A549 (cell line): ENCODE data around the gene IGLL1. TPM values are rescaled to one million over a fixed set of nuclear protein-coding genes. Genes with fewer than 3 reads are reported as not detected.

Experiments used
- ATAC-seq, 2 experiments: fragments of 200-7000 bp in 1 of 2; fragments of >200 bp in 1 of 2; cut with Nextera tagmentation in 1 of 2; cut with Tn5 transposase in 1 of 2; 3 replicates each; pipeline versions ENCODE4 v1.8.0 to v1.9.1; 2018 to 2020; ENCODE audit warnings: mild to moderate bottlenecking in 1 of 2, moderate library complexity in 1 of 2
- CTCF ChIA-PET: fragments of 300-600 bp; sonication (Branson Sonifier 250); formaldehyde crosslinking; extraction: SDS; loops from one replicate; lab custom pipeline; 2021; ENCODE audit warnings: antibody characterized with exemption, inconsistent platforms; lab: Yijun Ruan, JAX
- POLR2A ChIA-PET: fragments of 350-600 bp; formaldehyde crosslinking; extraction: SDS; loops from one replicate; lab custom pipeline; 2021; ENCODE audit warnings: antibody characterized with exemption, inconsistent platforms; lab: Yijun Ruan, JAX
- DNase-seq, 2 experiments: peaks; one replicate each; pipeline versions ENCODE4 v3.0.0 to v3.0.0-alpha.2; 2011 to 2016; ENCODE audit warnings: low read depth in 1 of 2, low spot score in 1 of 2
- FAIRE-seq: peaks from 2 replicates; lab custom pipeline; 2011; peaks lifted over from hg19 to GRCh38; lab: Jason Lieb, UNC
- H3K27ac ChIP-seq, 2 experiments: fragments of >200 bp; sonication (Bioruptor Twin); formaldehyde crosslinking; 3 replicates each; pipeline ENCODE4 v1.5.1; 2016 to 2017
- H3K4me1 ChIP-seq: fragments of >200 bp; sonication (Bioruptor Twin); formaldehyde crosslinking; 3 replicates; pipeline ENCODE4 v1.6.1; 2016
- H3K4me2 ChIP-seq: fragments of >200 bp; sonication (Bioruptor Twin); formaldehyde crosslinking; 3 replicates; pipeline ENCODE4 v1.6.1; 2016
- H3K4me3 ChIP-seq: fragments of >200 bp; sonication (Bioruptor Twin); formaldehyde crosslinking; 3 replicates; pipeline ENCODE4 v1.5.1; 2016
- H3K9me3 ChIP-seq: fragments of >200 bp; sonication (Bioruptor Twin); formaldehyde crosslinking; 3 replicates; pipeline ENCODE4 v1.6.1; 2016
- CHD4 ChIP-seq: fragments of 200-600 bp; sonication (generic); IDR thresholded peaks from 2 replicates; pipeline ENCODE4 v1.6.1; 2016; ENCODE audit warnings: antibody characterized with exemption, mild to moderate bottlenecking, borderline replicate concordance
- CTCF ChIP-seq: fragments of >200 bp; sonication (Bioruptor Twin); formaldehyde crosslinking; IDR thresholded peaks from 3 replicates; pipeline ENCODE4 v1.5.1; 2016
- EHF ChIP-seq: fragments of 250-450 bp; sonication (Bioruptor Pico); IDR thresholded peaks from 2 replicates; pipeline ENCODE4 v1.5.0; 2020; ENCODE audit warnings: mild to moderate bottlenecking
- EP300 ChIP-seq, 2 experiments: fragments of >200 bp; sonication (Bioruptor Twin); formaldehyde crosslinking; IDR thresholded peaks; 2 replicates in 1 of 2; 3 replicates in 1 of 2; pipeline ENCODE4 v1.6.1; 2016 to 2017
- ESRRA ChIP-seq: fragments of 150-350 bp; IDR thresholded peaks from 2 replicates; pipeline ENCODE4 v1.6.1; 2014; ENCODE audit warnings: mild to moderate bottlenecking, low read length, borderline replicate concordance
- FOSL2 ChIP-seq, 2 experiments: fragments of 450-650 bp in 1 of 2; fragments of >200 bp in 1 of 2; sonication (Bioruptor Twin) in 1 of 2; formaldehyde crosslinking; IDR thresholded peaks; 2 replicates each; pipeline versions ENCODE4 v1.5.0 to v1.6.1; 2016 to 2020; ENCODE audit warnings: mild to moderate bottlenecking in 1 of 2, moderate library complexity in 1 of 2
- FOXS1 ChIP-seq: fragments of 250-450 bp; sonication (Bioruptor Pico); IDR thresholded peaks from 2 replicates; pipeline ENCODE4 v1.5.0; 2020; ENCODE audit warnings: mild to moderate bottlenecking, moderate library complexity
- GATA3 ChIP-seq: IDR thresholded peaks from 2 replicates; pipeline ENCODE4 v1.6.1; 2012; ENCODE audit warnings: borderline replicate concordance
- HMGXB4 ChIP-seq: fragments of 250-450 bp; sonication (Bioruptor Pico); IDR thresholded peaks from 2 replicates; pipeline ENCODE4 v1.5.0; 2021; ENCODE audit warnings: mild to moderate bottlenecking, moderate library complexity, borderline replicate concordance
- HOXA7 ChIP-seq: fragments of 250-450 bp; sonication (Bioruptor Pico); IDR thresholded peaks from 2 replicates; pipeline ENCODE4 v1.5.0; 2020; ENCODE audit warnings: mild to moderate bottlenecking, moderate library complexity
- HOXB5 ChIP-seq: fragments of 250-450 bp; sonication (Bioruptor Pico); IDR thresholded peaks from 2 replicates; pipeline ENCODE4 v1.5.0; 2020; ENCODE audit warnings: mild to moderate bottlenecking, moderate library complexity
- JUN ChIP-seq, 2 experiments: fragments of >200 bp; sonication (Bioruptor Twin); formaldehyde crosslinking; IDR thresholded peaks; 2 replicates in 1 of 2; 3 replicates in 1 of 2; pipeline ENCODE4 v1.6.1; 2016 to 2017
- JUNB ChIP-seq: fragments of >200 bp; sonication (Bioruptor Twin); formaldehyde crosslinking; IDR thresholded peaks from 2 replicates; pipeline ENCODE4 v1.6.1; 2016
- KDM1A ChIP-seq: fragments of 200-600 bp; sonication (generic); IDR thresholded peaks from 2 replicates; pipeline ENCODE4 v1.6.1; 2016; ENCODE audit warnings: low read depth, mild to moderate bottlenecking
- NFE2L2 ChIP-seq: fragments of 150-350 bp; conservative IDR thresholded peaks from 2 replicates; pipeline ENCODE4 v1.6.1; 2014; ENCODE audit warnings: low read length
- NPAS2 ChIP-seq: fragments of 250-450 bp; sonication (Bioruptor Pico); IDR thresholded peaks from 2 replicates; pipeline ENCODE4 v1.8.0; 2022; ENCODE audit warnings: mild to moderate bottlenecking, moderate library complexity, borderline replicate concordance
- NR3C1 ChIP-seq: fragments of >200 bp; sonication (Bioruptor Twin); formaldehyde crosslinking; IDR thresholded peaks from 3 replicates; pipeline ENCODE4 v1.6.1; 2017
- PBX3 ChIP-seq: IDR thresholded peaks from 2 replicates; pipeline ENCODE4 v1.6.1; 2012
- POLR2A ChIP-seq: IDR thresholded peaks from 2 replicates; pipeline ENCODE4 v1.6.1; 2012; ENCODE audit warnings: mild to moderate bottlenecking, low read length
- RAD21 ChIP-seq, 2 experiments: fragments of >200 bp in 1 of 2; sonication (Bioruptor Twin) in 1 of 2; formaldehyde crosslinking in 1 of 2; IDR thresholded peaks in 1 of 2; conservative IDR thresholded peaks in 1 of 2; 2 replicates in 1 of 2; 3 replicates in 1 of 2; pipeline ENCODE4 v1.6.1; 2012 to 2018; ENCODE audit warnings: inconsistent platforms in 1 of 2
- RARB ChIP-seq: fragments of 250-450 bp; sonication (Bioruptor Pico); IDR thresholded peaks from 2 replicates; pipeline ENCODE4 v1.8.0; 2021; ENCODE audit warnings: mild to moderate bottlenecking, moderate library complexity
- RCOR1 ChIP-seq: fragments of 150-350 bp; IDR thresholded peaks from 2 replicates; pipeline ENCODE4 v1.6.1; 2014; ENCODE audit warnings: antibody characterized with exemption, low read length, low read depth
- TP53 ChIP-seq: fragments of 250-450 bp; sonication (Bioruptor Pico); IDR thresholded peaks from 2 replicates; pipeline ENCODE4 v1.5.0; 2021; ENCODE audit warnings: mild to moderate bottlenecking, moderate library complexity
- ZFP36 ChIP-seq: fragments of 450-650 bp; IDR thresholded peaks from 2 replicates; pipeline ENCODE4 v1.6.1; 2014; ENCODE audit warnings: borderline replicate concordance; ENCODE audit not compliant: partially characterized antibody
- ZNF302 ChIP-seq: fragments of 250-450 bp; sonication (Bioruptor Pico); IDR thresholded peaks from 2 replicates; pipeline ENCODE4 v1.9.0; 2021; ENCODE audit warnings: inconsistent platforms, mild to moderate bottlenecking, moderate library complexity
- ZSCAN20 ChIP-seq: fragments of 250-450 bp; sonication (Bioruptor Pico); IDR thresholded peaks from 2 replicates; pipeline ENCODE4 v1.8.0; 2022; ENCODE audit warnings: mild to moderate bottlenecking, moderate library complexity
- WGBS: methylation state at CpG from one replicate; pipeline ENCODE4 v1.1.6; 2017; ENCODE audit errors: missing lambda C conversion rate; 5-methylcytosine and 5-hydroxymethylcytosine counted together
- polyA plus RNA-seq, 4 experiments: library from polyadenylated mRNA; depleted of rRNA in 3 of 4; stranded (reverse); fragments of >200 nt; fragmentation: RNase III in 1 of 4; extraction: RNeasy Plus Mini Kit Qiagen cat#74134 plus additional on column Dnase treatment in 1 of 4; gene quantifications; 2 replicates in 3 of 4; 3 replicates in 1 of 4; pipeline ENCODE4 v1.2.3, GENCODE V29; 2011 to 2017
- TF ChIP-seq, protein P1 (sequence below): IDR thresholded peaks from 2 replicates; pipeline ENCODE4 v1.6.1; 2012
- TF ChIP-seq, protein P2 (sequence below): IDR thresholded peaks from 2 replicates; pipeline ENCODE4 v1.6.1; 2012; ENCODE audit warnings: low read depth, borderline replicate concordance

IGLL1 gene
- polyA plus RNA-seq, 2 of the 4 experiments (the other 2 are of a cell fraction) = not detected

DNA sequence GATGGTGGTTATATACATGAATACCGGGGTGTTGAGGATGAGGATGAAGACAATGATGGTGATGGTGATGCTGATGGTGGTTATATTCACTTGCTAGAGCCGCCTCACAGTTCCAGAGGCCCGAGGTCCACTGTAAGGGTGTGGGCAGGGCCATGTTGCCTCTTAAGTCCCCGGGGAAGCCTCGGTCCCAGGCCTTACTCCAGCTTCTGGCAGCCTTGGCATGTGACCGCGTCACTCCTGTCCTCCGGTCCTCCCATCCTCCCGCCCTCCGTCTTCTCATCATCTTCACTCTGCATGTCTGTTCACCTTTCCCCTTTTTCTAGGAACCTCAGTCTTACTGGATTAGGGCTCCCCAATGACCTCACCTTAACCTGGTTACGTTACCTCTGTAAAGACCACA is 54.6 kb downstream of the IGLL1 start:
- no peak for ATAC-seq
- ChIA-PET CTCF (no interaction called here), POLR2A (no interaction called here)
- H3K9me3 ChIP-seq = no peaks in the 10 kb centered on the region
- no peak for DNase-seq
- H3K4me2 ChIP-seq = no peak overlapping the region
- H3K27ac ChIP-seq = no peak overlapping the region
- H3K4me3 ChIP-seq = no peak overlapping the region
- no peak for TF ChIP-seq JUNB
- TF ChIP-seq POLR2A = no peak
- TF ChIP-seq KDM1A = no peak
- TF ChIP-seq EHF (CRISPR knock-in tag) = no peak
- TF ChIP-seq CTCF = no peak
- no peak for TF ChIP-seq FOXS1
- no peak for FAIRE-seq
- 92% methylated on average over 11 of the region's 11 CpGs for WGBS
- peaks cover 18% of the 10 kb centered on the region for H3K4me1 ChIP-seq

- FAIRE-seq = no peak
- CTCF ChIA-PET = no interaction called here
- no peak for ATAC-seq
These were observed 55.9 kb downstream of the IGLL1 start for GRCh38 chr22:23524226-23524625.

GRCh38 chr22:23523713-23524112 is 56.4 kb downstream of the IGLL1 start:
- CTCF ChIA-PET = interaction anchor here (0.7 kb wide), 1 partner anchor 18 kb away, joined by 3 read pairs; no protein-coding TSS in a partner anchor
- no peak for TF ChIP-seq HOXA7 (CRISPR knock-in tag)
- no peak for TF ChIP-seq NFE2L2
- TF ChIP-seq RAD21 (conservative IDR thresholded peaks at IDR 0.05 in 1 of 2, IDR thresholded peaks at IDR 0.05 in 1 of 2) = no peak
- no peak for TF ChIP-seq GATA3
- TF ChIP-seq, protein P1, sequence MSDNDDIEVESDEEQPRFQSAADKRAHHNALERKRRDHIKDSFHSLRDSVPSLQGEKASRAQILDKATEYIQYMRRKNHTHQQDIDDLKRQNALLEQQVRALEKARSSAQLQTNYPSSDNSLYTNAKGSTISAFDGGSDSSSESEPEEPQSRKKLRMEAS = no peak
- no peak for TF ChIP-seq ESRRA
- no peak for TF ChIP-seq NR3C1
- POLR2A ChIA-PET = no interaction called here
- DNase-seq = no peak
- H3K4me1 ChIP-seq = peaks cover 24% of the 10 kb centered on the region
- peak overlapping the region; percentile 45 to 99; a peak in 5 of 6 replicates for H3K27ac ChIP-seq
- FAIRE-seq = no peak
- H3K4me2 ChIP-seq = no peak overlapping the region
- H3K4me3 ChIP-seq = no peak overlapping the region
- WGBS = 97% methylated on average over 6 of the region's 8 CpGs
- no peaks in the 10 kb centered on the region for H3K9me3 ChIP-seq
- no peak for ATAC-seq

More at GRCh38 chr22:23524226-23524625, 55.9 kb downstream of the IGLL1 start:
- no peak overlapping the region for H3K4me3 ChIP-seq
- no peak for DNase-seq
- no peak for TF ChIP-seq PBX3
- TF ChIP-seq RCOR1 = no peak
- TF ChIP-seq CHD4 = no peak
- TF ChIP-seq JUN (IDR thresholded peaks at IDR 0.05) = no peak
- no peak for TF ChIP-seq HOXB5 (CRISPR knock-in tag)
- no peak for TF ChIP-seq HMGXB4 (CRISPR knock-in tag)
- no peak for TF ChIP-seq ZSCAN20
- TF ChIP-seq ZNF302 (CRISPR knock-in tag) = no peak
- TF ChIP-seq NPAS2 = no peak
- TF ChIP-seq, protein P2, sequence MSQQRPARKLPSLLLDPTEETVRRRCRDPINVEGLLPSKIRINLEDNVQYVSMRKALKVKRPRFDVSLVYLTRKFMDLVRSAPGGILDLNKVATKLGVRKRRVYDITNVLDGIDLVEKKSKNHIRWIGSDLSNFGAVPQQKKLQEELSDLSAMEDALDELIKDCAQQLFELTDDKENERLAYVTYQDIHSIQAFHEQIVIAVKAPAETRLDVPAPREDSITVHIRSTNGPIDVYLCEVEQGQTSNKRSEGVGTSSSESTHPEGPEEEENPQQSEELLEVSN = no peak
- no peak for TF ChIP-seq FOSL2 (IDR thresholded peaks at IDR 0.05)
- TF ChIP-seq FOSL2 (CRISPR knock-in tag; IDR thresholded peaks at IDR 0.05) = no peak
- TF ChIP-seq HOXA7 (CRISPR knock-in tag) = no peak
- TF ChIP-seq ZFP36 = no peak
- TF ChIP-seq EP300 (IDR thresholded peaks at IDR 0.05) = no peak
- no peak for TF ChIP-seq GATA3
- TF ChIP-seq RARB = no peak
- no peak for TF ChIP-seq TP53 (CRISPR knock-in tag)
- TF ChIP-seq, all 56 proteins: peak for 0
- H3K4me2 ChIP-seq = no peak overlapping the region
- 95% methylated on average over 4 of the region's 6 CpGs for WGBS
- POLR2A ChIA-PET = no interaction called here
- no peaks in the 10 kb centered on the region for H3K9me3 ChIP-seq
- H3K4me1 ChIP-seq = peaks cover 24% of the 10 kb centered on the region
- H3K27ac ChIP-seq = peak overlapping the region in 1 of 2 experiments; percentile 99; a peak in 3 of 6 replicates
